Heart right ventricle (tissue), 16 donors: ENCODE data around the gene PTPRN2. TPM values are rescaled to one million over a fixed set of nuclear protein-coding genes. Genes with fewer than 3 reads are reported as not detected.
A peak's percentile ranks its signal among the peaks of the same experiment; 100 is the strongest.

Experiments
- ATAC-seq, 8 donors: fragments of 200-7000 bp; cut with Tn5 transposase; one replicate each; pipeline ENCODE4 v1.9.1; 2020; ENCODE audit warnings: mild to moderate bottlenecking in 8 of 8, moderate library complexity in 8 of 8, moderate number of reproducible peaks in 1 of 8
- DNase-seq, 2 donors: peaks; one replicate each; pipeline ENCODE4 v3.0.0-alpha.2; 2020
- H3K27ac ChIP-seq, 10 donors: fragments of 200-600 bp; sonication (generic) in 2 of 10; one replicate each; pipeline versions ENCODE4 v1.5.0 to v1.8.0; 2020 to 2022; ENCODE audit warnings: mild to moderate bottlenecking in 3 of 10
- H3K27me3 ChIP-seq, 7 donors: fragments of 200-600 bp; one replicate each; pipeline ENCODE4 v1.8.0; 2021 to 2022; ENCODE audit warnings: mild to moderate bottlenecking in 2 of 7
- H3K36me3 ChIP-seq, 9 donors: fragments of 200-600 bp; sonication (generic) in 1 of 9; one replicate each; pipeline versions ENCODE4 v1.5.0 to v1.8.0; 2020 to 2022; ENCODE audit warnings: mild to moderate bottlenecking in 2 of 9
- H3K4me1 ChIP-seq, 9 donors: fragments of 200-600 bp; sonication (generic) in 1 of 9; one replicate each; pipeline versions ENCODE4 v1.5.0 to v1.8.0; 2020 to 2022; ENCODE audit warnings: mild to moderate bottlenecking in 4 of 9
- H3K4me3 ChIP-seq, 10 donors: fragments of 200-600 bp; sonication (generic) in 2 of 10; one replicate each; pipeline versions ENCODE4 v1.5.0 to v1.8.0; 2020 to 2022; ENCODE audit warnings: mild to moderate bottlenecking in 7 of 10, moderate library complexity in 2 of 10
- H3K9me3 ChIP-seq, 11 donors: fragments of 200-600 bp in 10 of 11; sonication (generic) in 2 of 11; one replicate each; pipeline versions ENCODE4 v1.5.0 to v1.8.0; 2013 to 2022; ENCODE audit warnings: mild to moderate bottlenecking in 2 of 11, control low read depth in 1 of 11, moderate library complexity in 1 of 11
- CTCF ChIP-seq, 9 donors: fragments of 200-600 bp; sonication (generic) in 2 of 9; IDR thresholded peaks; one replicate each; pipeline versions ENCODE4 v1.5.0 to v1.8.0; 2021 to 2022; ENCODE audit warnings: antibody characterized with exemption in 9 of 9, mild to moderate bottlenecking in 5 of 9, moderate library complexity in 1 of 9
- WGBS, 2 donors: extraction: QIAGEN DNeasy Blood & Tissue Kit; methylation state at CpG; one replicate each; pipeline ENCODE4 v1.1.7; 2013; ENCODE audit warnings: inconsistent platforms in 1 of 2; 5-methylcytosine and 5-hydroxymethylcytosine counted together
- intact Hi-C, 10 donors: fragments of 100-400 bp; cut with DNase I; formaldehyde crosslinking; loops; one replicate each; pipeline versions ENCODE4 v1.11.1 to v1.14.2; 2022
- polyA plus RNA-seq, 2 donors: library from polyadenylated mRNA; stranded (reverse); fragments of 200-250 nt; gene quantifications; one replicate each; pipeline ENCODE4 v1.2.3, GENCODE V29; 2013
- total RNA-seq, 10 donors: library from RNA; stranded (reverse); fragmentation: NEBNext Ultra II Directional in 3 of 10; extraction: Animal tissue kit (Norgen Biotek cat#: 25700) in 3 of 10; gene quantifications; one replicate each; pipeline versions ENCODE4 v1.2.1 to v1.2.4, GENCODE V29; 2021 to 2023
- donor health status: Arrhythmogenic right ventricular cardiomyopathy.
- donor health status: ischemic (EF 13 %, LVEDD 7.1; RV severe dilation, severe dysfunction).
- donor health status: healthy with polysubstance abuse.
- donor health status: DM: no; HTN: yes; CAD: no.
- donor health status: DM: no; HTN: no; CAD: no.
- donor health status: ischemic (EF 25% LVEDD 6.9; RV normal size, moderate dysfunction).
- donor health status: ischemic (EF 25% LVEDD 5.7; RV mildly dilated, moderate dysfunction).
- donor health status: healthy.
- donor health status: DM: yes; HTN: yes; CAD: no.
- donor health status: Ischemic cardiomyopathy.
- donor health status: ischemic (EF 35%, LVEDD 5.7; RV mildly dilated, moderate dysfunction).
- donor health status: nonischemic (EF 11% LVEDD 7.7; RV severe dilation, severe dysfunction).
- donor health status: DM: yes; HTN: yes; CAD: no.
- donor health status: PGD.
- donor health status: ischemic (EF 29% LVEDD 5.4; RV normal size, mild dysfunction).
- donor health status: nonischemic (EF 23%, LVEDD 6.1; RV moderate dilation, normal function).

PTPRN2 gene
- total and polyA plus RNA-seq, 12 donors, result 0.82 to 1.8 (median 1.3) TPM

GRCh38 chr7:157664871-157665633 is 922.6 kb downstream of the PTPRN2 start:
- Histone ChIP-seq H3K4me1 (peaks cover 0 to 9% (median 0%) of the 10 kb centered on the region in 9 donors), H3K27me3 (peaks cover 0 to 47% (median 35%) of the 10 kb centered on the region in 7 donors), H3K9me3 (no peaks in the 10 kb centered on the region), H3K36me3 (no peaks in the 10 kb centered on the region), H3K4me3 (no peak overlapping the region), H3K27ac (no peak overlapping the region)
- TF ChIP-seq CTCF (IDR thresholded peaks at IDR 0.05), result no peak
- WGBS, 2 donors, result 80 to 84% methylated on average over 21 of the region's 21 CpGs
- DNase-seq, result no peak
- no peak for ATAC-seq
- intact Hi-C loops, result no loop called here

- WGBS, 2 donors, result 76 to 79% methylated on average over 14 of the region's 14 CpGs
- H3K27me3 ChIP-seq, result peaks cover 0 to 47% (median 25%) of the 10 kb centered on the region in 7 donors
- no peak for TF ChIP-seq CTCF (IDR thresholded peaks at IDR 0.05)
- no peak overlapping the region for H3K27ac ChIP-seq
- no peak overlapping the region for H3K4me3 ChIP-seq
- intact Hi-C loops, result no loop called here
- peaks cover 0 to 9% (median 0%) of the 10 kb centered on the region in 9 donors for H3K4me1 ChIP-seq
- ATAC-seq (no peak), DNase-seq (no peak)
- H3K36me3 ChIP-seq, result no peaks in the 10 kb centered on the region
- no peaks in the 10 kb centered on the region for H3K9me3 ChIP-seq
These were observed 923.6 kb downstream of the PTPRN2 start for GRCh38 chr7:157664034-157664433.

- no peaks in the 10 kb centered on the region for H3K9me3 ChIP-seq
- H3K36me3 ChIP-seq, result no peaks in the 10 kb centered on the region
- WGBS, 2 donors, result 46 to 48% methylated on average over 34 of the region's 34 CpGs
- H3K27ac ChIP-seq, result no peak overlapping the region
- DNase-seq (no peak), ATAC-seq (peak in 3 of 8 donors; percentile 15 to 26 (median 22))
- H3K27me3 ChIP-seq, result peaks cover 0 to 50% (median 26%) of the 10 kb centered on the region in 7 donors
- no peak for TF ChIP-seq CTCF (IDR thresholded peaks at IDR 0.05)
- H3K4me3 ChIP-seq, result no peak overlapping the region
- peaks cover 0 to 9% (median 0%) of the 10 kb centered on the region in 9 donors for H3K4me1 ChIP-seq
- intact Hi-C loops, result no loop called here
These were observed 924.5 kb downstream of the PTPRN2 start for GRCh38 chr7:157662981-157663716.

GRCh38 chr7:157662110-157662791 is 925.4 kb downstream of the PTPRN2 start:
- ATAC-seq (no peak), DNase-seq (no peak)
- intact Hi-C loops, result no loop called here
- peaks cover 0 to 9% (median 0%) of the 10 kb centered on the region in 9 donors for H3K4me1 ChIP-seq
- no peaks in the 10 kb centered on the region for H3K9me3 ChIP-seq
- H3K4me3 ChIP-seq, result no peak overlapping the region
- no peak for TF ChIP-seq CTCF (IDR thresholded peaks at IDR 0.05)
- H3K36me3 ChIP-seq, result no peaks in the 10 kb centered on the region
- no peak overlapping the region for H3K27ac ChIP-seq
- H3K27me3 ChIP-seq, result peaks cover 0 to 50% (median 27%) of the 10 kb centered on the region in 7 donors
- WGBS, 2 donors, result 91 to 92% methylated on average over 26 of the region's 26 CpGs
